A549 (cell line): ENCODE results near the gene SLC9A4. TPM values are rescaled to one million over a fixed set of nuclear protein-coding genes. Genes with fewer than 3 reads are reported as not detected.

Experiments
- ATAC-seq, 2 experiments: fragments of 200-7000 bp in 1 of 2; fragments of >200 bp in 1 of 2; cut with Nextera tagmentation in 1 of 2; cut with Tn5 transposase in 1 of 2; 3 replicates each; pipeline versions ENCODE4 v1.8.0 to v1.9.1; 2018 to 2020; ENCODE audit warnings: mild to moderate bottlenecking in 1 of 2, moderate library complexity in 1 of 2
- CTCF ChIA-PET: fragments of 300-600 bp; sonication (Branson Sonifier 250); formaldehyde crosslinking; extraction: SDS; loops from one replicate; lab custom pipeline; 2021; ENCODE audit warnings: antibody characterized with exemption, inconsistent platforms; lab: Yijun Ruan, JAX
- POLR2A ChIA-PET: fragments of 350-600 bp; formaldehyde crosslinking; extraction: SDS; loops from one replicate; lab custom pipeline; 2021; ENCODE audit warnings: antibody characterized with exemption, inconsistent platforms; lab: Yijun Ruan, JAX
- DNase-seq, 2 experiments: peaks; one replicate each; pipeline versions ENCODE4 v3.0.0 to v3.0.0-alpha.2; 2011 to 2016; ENCODE audit warnings: low read depth in 1 of 2, low spot score in 1 of 2
- FAIRE-seq: peaks from 2 replicates; lab custom pipeline; 2011; peaks lifted over from hg19 to GRCh38; lab: Jason Lieb, UNC
- H3K27ac ChIP-seq, 2 experiments: fragments of >200 bp; sonication (Bioruptor Twin); formaldehyde crosslinking; 3 replicates each; pipeline ENCODE4 v1.5.1; 2016 to 2017
- H3K4me1 ChIP-seq: fragments of >200 bp; sonication (Bioruptor Twin); formaldehyde crosslinking; 3 replicates; pipeline ENCODE4 v1.6.1; 2016
- H3K4me2 ChIP-seq: fragments of >200 bp; sonication (Bioruptor Twin); formaldehyde crosslinking; 3 replicates; pipeline ENCODE4 v1.6.1; 2016
- H3K4me3 ChIP-seq: fragments of >200 bp; sonication (Bioruptor Twin); formaldehyde crosslinking; 3 replicates; pipeline ENCODE4 v1.5.1; 2016
- H3K9me3 ChIP-seq: fragments of >200 bp; sonication (Bioruptor Twin); formaldehyde crosslinking; 3 replicates; pipeline ENCODE4 v1.6.1; 2016
- CBX8 ChIP-seq: fragments of 200-600 bp; sonication (generic); IDR thresholded peaks from 2 replicates; pipeline ENCODE4 v1.6.1; 2016
- CHD4 ChIP-seq: fragments of 200-600 bp; sonication (generic); IDR thresholded peaks from 2 replicates; pipeline ENCODE4 v1.6.1; 2016; ENCODE audit warnings: antibody characterized with exemption, mild to moderate bottlenecking, borderline replicate concordance
- EP300 ChIP-seq, 2 experiments: fragments of >200 bp; sonication (Bioruptor Twin); formaldehyde crosslinking; IDR thresholded peaks; 2 replicates in 1 of 2; 3 replicates in 1 of 2; pipeline ENCODE4 v1.6.1; 2016 to 2017
- FOXS1 ChIP-seq: fragments of 250-450 bp; sonication (Bioruptor Pico); IDR thresholded peaks from 2 replicates; pipeline ENCODE4 v1.5.0; 2020; ENCODE audit warnings: mild to moderate bottlenecking, moderate library complexity
- HEYL ChIP-seq: fragments of 250-450 bp; sonication (Bioruptor Pico); IDR thresholded peaks from 2 replicates; pipeline ENCODE4 v1.8.0; 2021; ENCODE audit warnings: mild to moderate bottlenecking, moderate library complexity
- JUN ChIP-seq, 2 experiments: fragments of >200 bp; sonication (Bioruptor Twin); formaldehyde crosslinking; IDR thresholded peaks; 2 replicates in 1 of 2; 3 replicates in 1 of 2; pipeline ENCODE4 v1.6.1; 2016 to 2017
- JUNB ChIP-seq: fragments of >200 bp; sonication (Bioruptor Twin); formaldehyde crosslinking; IDR thresholded peaks from 2 replicates; pipeline ENCODE4 v1.6.1; 2016
- KDM1A ChIP-seq: fragments of 200-600 bp; sonication (generic); IDR thresholded peaks from 2 replicates; pipeline ENCODE4 v1.6.1; 2016; ENCODE audit warnings: low read depth, mild to moderate bottlenecking
- KDM5A ChIP-seq: fragments of 200-600 bp; sonication (generic); IDR thresholded peaks from 2 replicates; pipeline ENCODE4 v1.6.1; 2016; ENCODE audit warnings: antibody characterized with exemption, mild to moderate bottlenecking
- MAFK ChIP-seq: fragments of 450-650 bp; IDR thresholded peaks from 2 replicates; pipeline ENCODE4 v1.6.1; 2014; ENCODE audit not compliant: partially characterized antibody
- MAZ ChIP-seq: fragments of 150-350 bp; IDR thresholded peaks from 2 replicates; pipeline ENCODE4 v1.6.1; 2014; ENCODE audit warnings: antibody characterized with exemption, low read depth, low read length, borderline replicate concordance
- POLR2A ChIP-seq: IDR thresholded peaks from 2 replicates; pipeline ENCODE4 v1.6.1; 2012; ENCODE audit warnings: mild to moderate bottlenecking, low read length
- POLR2AphosphoS2 ChIP-seq: conservative IDR thresholded peaks from 2 replicates; pipeline ENCODE4 v1.6.1; 2012; ENCODE audit warnings: low read length, improper control_type of control experiment, inconsistent platforms
- SMC3 ChIP-seq: fragments of >200 bp; sonication (Bioruptor Twin); formaldehyde crosslinking; IDR thresholded peaks from 3 replicates; pipeline ENCODE4 v1.6.1; 2018; ENCODE audit warnings: inconsistent platforms
- SREBF2 ChIP-seq: fragments of 450-650 bp; IDR thresholded peaks from 2 replicates; pipeline ENCODE4 v1.6.1; 2014; ENCODE audit warnings: mild to moderate bottlenecking, moderate library complexity
- TP53 ChIP-seq: fragments of 250-450 bp; sonication (Bioruptor Pico); IDR thresholded peaks from 2 replicates; pipeline ENCODE4 v1.5.0; 2021; ENCODE audit warnings: mild to moderate bottlenecking, moderate library complexity
- ZFP36 ChIP-seq: fragments of 450-650 bp; IDR thresholded peaks from 2 replicates; pipeline ENCODE4 v1.6.1; 2014; ENCODE audit warnings: borderline replicate concordance; ENCODE audit not compliant: partially characterized antibody
- ZNF302 ChIP-seq: fragments of 250-450 bp; sonication (Bioruptor Pico); IDR thresholded peaks from 2 replicates; pipeline ENCODE4 v1.9.0; 2021; ENCODE audit warnings: inconsistent platforms, mild to moderate bottlenecking, moderate library complexity
- WGBS: methylation state at CpG from one replicate; pipeline ENCODE4 v1.1.6; 2017; ENCODE audit errors: missing lambda C conversion rate; 5-methylcytosine and 5-hydroxymethylcytosine counted together
- polyA plus RNA-seq, 4 experiments: library from polyadenylated mRNA; depleted of rRNA in 3 of 4; stranded (reverse); fragments of >200 nt; fragmentation: RNase III in 1 of 4; extraction: RNeasy Plus Mini Kit Qiagen cat#74134 plus additional on column Dnase treatment in 1 of 4; gene quantifications; 2 replicates in 3 of 4; 3 replicates in 1 of 4; pipeline ENCODE4 v1.2.3, GENCODE V29; 2011 to 2017
- TF ChIP-seq, protein P1 (sequence below): IDR thresholded peaks from 2 replicates; pipeline ENCODE4 v1.6.1; 2012
- TF ChIP-seq, protein P2 (sequence below): fragments of >200 bp; sonication (Bioruptor Twin); formaldehyde crosslinking; IDR thresholded peaks from 3 replicates; pipeline ENCODE4 v1.5.1; 2016

SLC9A4 gene
- polyA plus RNA-seq, 2 of the 4 experiments (the other 2 are of a cell fraction) = not detected

DNA sequence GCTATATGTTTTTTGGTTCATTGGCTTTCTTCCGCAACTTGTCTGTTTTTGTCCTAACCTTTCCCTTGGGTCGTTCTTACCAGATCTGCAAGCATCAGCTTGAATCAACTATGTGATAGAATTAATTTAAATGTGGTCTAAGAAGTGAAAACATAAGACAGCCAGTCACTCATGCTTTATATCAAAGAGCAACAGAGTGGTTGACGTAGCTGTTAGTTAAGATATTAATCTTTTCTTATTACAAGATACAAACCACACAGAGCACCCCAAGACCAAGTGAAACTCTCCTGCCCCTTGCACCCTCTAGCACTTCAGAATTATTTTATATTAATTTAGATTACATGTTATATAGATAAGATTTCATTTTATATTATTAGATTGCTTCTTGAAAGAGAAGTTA is 34.9 kb upstream of the SLC9A4 start:
- WGBS = 59% methylated on average over 3 of the region's 3 CpGs
- no peak for FAIRE-seq
- H3K4me2 ChIP-seq = no peak overlapping the region
- POLR2A ChIA-PET = no interaction called here
- no peaks in the 10 kb centered on the region for H3K9me3 ChIP-seq
- CTCF ChIA-PET = interaction anchor here (0.6 to 0.7 kb wide), 2 partner anchors 197 to 1233 kb away, joined by 3 read pairs; no protein-coding TSS in a partner anchor
- H3K4me1 ChIP-seq = no peaks in the 10 kb centered on the region
- no peak for TF ChIP-seq POLR2A
- no peak for TF ChIP-seq CHD4
- no peak for TF ChIP-seq TP53 (CRISPR knock-in tag)
- no peak for TF ChIP-seq ZNF302 (CRISPR knock-in tag)
- no peak for TF ChIP-seq CBX8
- TF ChIP-seq, all 56 proteins: peak for 0
- ATAC-seq (no peak), DNase-seq (no peak)
- H3K27ac ChIP-seq = no peak overlapping the region
- H3K4me3 ChIP-seq = no peak overlapping the region

DNA sequence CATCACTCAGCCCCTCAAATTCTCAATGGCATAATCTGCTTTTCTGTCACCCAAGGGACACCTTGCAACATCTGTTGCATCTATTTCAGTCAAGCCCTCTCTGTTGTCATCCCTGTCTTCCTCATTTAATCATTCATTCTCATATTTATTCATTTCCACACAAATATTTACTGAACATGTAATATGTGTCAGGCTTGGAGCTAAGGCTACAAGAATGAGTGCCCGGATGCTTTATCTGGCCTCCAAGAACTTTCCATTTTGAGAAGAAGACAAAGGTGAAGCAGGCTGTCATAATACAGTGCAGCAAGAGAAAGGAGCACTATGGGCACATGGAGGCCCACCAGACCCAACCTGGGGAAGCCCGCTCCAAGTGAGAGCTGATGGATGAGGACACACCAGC is 34.4 kb upstream of the SLC9A4 start:
- FAIRE-seq (no peak), DNase-seq (no peak), ATAC-seq (no peak)
- Histone ChIP-seq H3K4me1 (no peaks in the 10 kb centered on the region), H3K4me3 (no peak overlapping the region), H3K4me2 (no peak overlapping the region), H3K9me3 (no peaks in the 10 kb centered on the region), H3K27ac (no peak overlapping the region)
- WGBS = 67% methylated on average over 2 of the region's 2 CpGs
- ChIA-PET CTCF (interaction anchor here (0.8 to 1.3 kb wide), 2 partner anchors 83 to 1020 kb away, joined by 3 to 4 read pairs; no protein-coding TSS in a partner anchor), POLR2A (no interaction called here)
- TF ChIP-seq EP300 (IDR thresholded peaks at IDR 0.05) (no peak), POLR2A (no peak), JUN (IDR thresholded peaks at IDR 0.05) (no peak), JUNB (no peak), KDM1A (no peak), MAFK (no peak), HEYL (no peak), CHD4 (no peak), KDM5A (no peak), FOXS1 (CRISPR knock-in tag) (no peak)
- TF ChIP-seq, protein P1, sequence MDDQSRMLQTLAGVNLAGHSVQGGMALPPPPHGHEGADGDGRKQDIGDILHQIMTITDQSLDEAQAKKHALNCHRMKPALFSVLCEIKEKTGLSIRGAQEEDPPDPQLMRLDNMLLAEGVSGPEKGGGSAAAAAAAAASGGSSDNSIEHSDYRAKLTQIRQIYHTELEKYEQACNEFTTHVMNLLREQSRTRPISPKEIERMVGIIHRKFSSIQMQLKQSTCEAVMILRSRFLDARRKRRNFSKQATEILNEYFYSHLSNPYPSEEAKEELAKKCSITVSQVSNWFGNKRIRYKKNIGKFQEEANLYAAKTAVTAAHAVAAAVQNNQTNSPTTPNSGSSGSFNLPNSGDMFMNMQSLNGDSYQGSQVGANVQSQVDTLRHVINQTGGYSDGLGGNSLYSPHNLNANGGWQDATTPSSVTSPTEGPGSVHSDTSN = no peak
- TF ChIP-seq, protein P2, sequence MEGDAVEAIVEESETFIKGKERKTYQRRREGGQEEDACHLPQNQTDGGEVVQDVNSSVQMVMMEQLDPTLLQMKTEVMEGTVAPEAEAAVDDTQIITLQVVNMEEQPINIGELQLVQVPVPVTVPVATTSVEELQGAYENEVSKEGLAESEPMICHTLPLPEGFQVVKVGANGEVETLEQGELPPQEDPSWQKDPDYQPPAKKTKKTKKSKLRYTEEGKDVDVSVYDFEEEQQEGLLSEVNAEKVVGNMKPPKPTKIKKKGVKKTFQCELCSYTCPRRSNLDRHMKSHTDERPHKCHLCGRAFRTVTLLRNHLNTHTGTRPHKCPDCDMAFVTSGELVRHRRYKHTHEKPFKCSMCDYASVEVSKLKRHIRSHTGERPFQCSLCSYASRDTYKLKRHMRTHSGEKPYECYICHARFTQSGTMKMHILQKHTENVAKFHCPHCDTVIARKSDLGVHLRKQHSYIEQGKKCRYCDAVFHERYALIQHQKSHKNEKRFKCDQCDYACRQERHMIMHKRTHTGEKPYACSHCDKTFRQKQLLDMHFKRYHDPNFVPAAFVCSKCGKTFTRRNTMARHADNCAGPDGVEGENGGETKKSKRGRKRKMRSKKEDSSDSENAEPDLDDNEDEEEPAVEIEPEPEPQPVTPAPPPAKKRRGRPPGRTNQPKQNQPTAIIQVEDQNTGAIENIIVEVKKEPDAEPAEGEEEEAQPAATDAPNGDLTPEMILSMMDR = no peak

DNA sequence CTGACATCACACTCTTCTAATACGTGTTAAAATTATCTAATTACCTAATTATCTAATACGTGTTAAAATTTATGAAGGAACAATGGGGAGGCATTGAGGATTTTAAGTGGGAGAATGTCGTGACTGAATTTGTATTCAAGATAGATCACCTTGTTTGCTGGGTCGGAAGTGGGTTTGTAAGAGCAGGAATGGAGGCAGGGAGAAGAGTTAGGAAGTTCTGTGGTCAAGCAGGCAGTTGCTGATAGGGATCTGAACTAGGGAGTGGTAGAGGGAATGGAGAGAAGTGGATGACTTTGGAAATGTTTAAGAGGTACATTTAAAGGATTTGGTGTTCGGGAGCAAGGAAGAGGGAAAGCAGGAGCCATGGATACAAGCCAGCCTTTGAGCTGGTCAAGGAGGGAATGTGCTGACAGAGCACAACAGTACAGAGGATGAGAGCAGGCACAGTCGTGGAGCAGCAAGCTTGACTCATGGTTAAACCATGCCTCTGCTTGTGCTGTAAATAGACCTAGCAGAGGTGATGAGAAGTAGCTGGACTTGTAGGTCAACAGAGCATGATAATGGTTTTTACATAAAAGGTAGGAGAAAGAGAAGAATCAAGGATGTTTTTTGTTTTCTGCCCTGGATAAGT is 33.8 kb upstream of the SLC9A4 start:
- no peak for FAIRE-seq
- Histone ChIP-seq H3K4me3 (no peak overlapping the region), H3K9me3 (no peaks in the 10 kb centered on the region), H3K4me2 (no peak overlapping the region), H3K4me1 (no peaks in the 10 kb centered on the region), H3K27ac (no peak overlapping the region)
- peak in 1 of 2 experiments; percentile 51; a peak in 1 of 6 replicates for ATAC-seq
- TF ChIP-seq ZFP36 = no peak
- no peak for TF ChIP-seq SREBF2
- peak; percentile 87 for TF ChIP-seq MAFK
- no peak for TF ChIP-seq POLR2AphosphoS2
- TF ChIP-seq KDM5A = no peak
- no peak for TF ChIP-seq SMC3
- TF ChIP-seq MAZ = no peak
- DNase-seq = peak in 1 of 2 experiments; percentile 14
- ChIA-PET POLR2A (no interaction called here), CTCF (interaction anchor here (0.8 to 1.3 kb wide), 2 partner anchors 83 to 1020 kb away, joined by 3 to 4 read pairs; no protein-coding TSS in a partner anchor)
- WGBS = 22% methylated on average over 6 of the region's 6 CpGs
